Measurements from ENCODE around the gene CHRNA9. TPM values are rescaled to one million over a fixed set of nuclear protein-coding genes. Genes with fewer than 3 reads are reported as not detected.

CHRNA9 gene
- total and polyA plus RNA-seq, 12 donors = not detected

DNA sequence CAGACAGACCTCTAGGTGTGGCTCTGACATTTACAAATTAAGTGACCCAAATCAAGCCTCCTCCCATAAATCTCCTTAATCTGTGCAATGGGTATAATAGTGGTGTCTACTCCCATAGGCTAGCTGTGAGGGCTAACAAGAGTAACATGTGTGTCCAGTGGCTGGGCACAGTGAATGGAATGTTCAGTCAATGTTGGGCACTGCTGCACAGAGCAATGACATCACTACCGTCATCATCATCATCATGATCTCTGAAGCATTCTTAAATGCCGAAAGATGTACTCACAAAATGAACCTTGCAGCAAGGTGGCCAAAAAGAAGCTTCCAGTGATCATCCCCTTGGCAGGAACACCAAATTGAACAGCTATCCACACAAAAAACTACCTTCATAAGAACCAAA is 43.5 kb downstream of the CHRNA9 start:
- Histone ChIP-seq H3K9me3 (replicated peaks in 1 of 3) (no peaks in the 10 kb centered on the region), H3K4me3 (no peak overlapping the region), H3K27ac (no peak overlapping the region), H3K27me3 (no peaks in the 10 kb centered on the region), H3K36me3 (replicated peaks in 1 of 2) (no peaks in the 10 kb centered on the region), H3K4me1 (replicated peaks in 1 of 2) (no peaks in the 10 kb centered on the region)
- no peak for TF ChIP-seq POLR2A (IDR thresholded peaks at IDR 0.05)
- TF ChIP-seq, protein P1, sequence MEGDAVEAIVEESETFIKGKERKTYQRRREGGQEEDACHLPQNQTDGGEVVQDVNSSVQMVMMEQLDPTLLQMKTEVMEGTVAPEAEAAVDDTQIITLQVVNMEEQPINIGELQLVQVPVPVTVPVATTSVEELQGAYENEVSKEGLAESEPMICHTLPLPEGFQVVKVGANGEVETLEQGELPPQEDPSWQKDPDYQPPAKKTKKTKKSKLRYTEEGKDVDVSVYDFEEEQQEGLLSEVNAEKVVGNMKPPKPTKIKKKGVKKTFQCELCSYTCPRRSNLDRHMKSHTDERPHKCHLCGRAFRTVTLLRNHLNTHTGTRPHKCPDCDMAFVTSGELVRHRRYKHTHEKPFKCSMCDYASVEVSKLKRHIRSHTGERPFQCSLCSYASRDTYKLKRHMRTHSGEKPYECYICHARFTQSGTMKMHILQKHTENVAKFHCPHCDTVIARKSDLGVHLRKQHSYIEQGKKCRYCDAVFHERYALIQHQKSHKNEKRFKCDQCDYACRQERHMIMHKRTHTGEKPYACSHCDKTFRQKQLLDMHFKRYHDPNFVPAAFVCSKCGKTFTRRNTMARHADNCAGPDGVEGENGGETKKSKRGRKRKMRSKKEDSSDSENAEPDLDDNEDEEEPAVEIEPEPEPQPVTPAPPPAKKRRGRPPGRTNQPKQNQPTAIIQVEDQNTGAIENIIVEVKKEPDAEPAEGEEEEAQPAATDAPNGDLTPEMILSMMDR (IDR thresholded peaks at IDR 0.05) = no peak
- WGBS, 4 donors = 43 to 69% (median 56%) methylated on average over 2 of the region's 2 CpGs
- intact Hi-C loops (cut with DNase I) = no loop called here
- no peak for DNase-seq

DNA sequence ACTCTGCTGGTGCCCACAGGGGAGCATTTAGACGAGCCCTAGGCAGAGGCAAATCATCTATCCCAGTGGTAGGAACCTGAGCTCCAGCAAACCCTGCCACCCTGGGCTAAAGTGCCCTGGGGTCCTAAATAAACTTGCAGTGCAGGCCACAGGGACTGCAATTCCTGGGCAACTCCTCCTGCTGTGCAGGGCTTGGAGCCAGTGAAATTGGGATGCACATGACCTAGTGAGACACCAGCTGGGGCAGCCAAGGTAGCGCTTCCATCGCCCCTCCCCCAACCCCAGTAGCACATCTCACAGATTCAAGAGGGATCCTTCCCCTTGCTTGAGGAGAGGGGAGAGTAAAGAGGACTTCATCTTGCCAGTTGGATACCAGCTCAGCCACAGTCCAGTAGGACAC is 44.1 kb downstream of the CHRNA9 start:
- no peaks in the 10 kb centered on the region for H3K27me3 ChIP-seq
- H3K27ac ChIP-seq = no peak overlapping the region
- no peaks in the 10 kb centered on the region for H3K4me1 ChIP-seq (replicated peaks in 1 of 2)
- intact Hi-C loops (cut with DNase I) = no loop called here
- no peaks in the 10 kb centered on the region for H3K36me3 ChIP-seq (replicated peaks in 1 of 2)
- no peaks in the 10 kb centered on the region for H3K9me3 ChIP-seq (replicated peaks in 1 of 3)
- TF ChIP-seq POLR2A (IDR thresholded peaks at IDR 0.05) = no peak
- TF ChIP-seq, protein P1 (IDR thresholded peaks at IDR 0.05) = no peak
- no peak overlapping the region for H3K4me3 ChIP-seq
- WGBS, 4 donors = 43 to 78% (median 72%) methylated on average over 1 to 3 of the region's 3 CpGs
- DNase-seq = no peak

- no peaks in the 10 kb centered on the region for H3K27me3 ChIP-seq
- 73 to 88% (median 80%) methylated on average over 5 of the region's 5 CpGs for WGBS, 4 donors
- no peaks in the 10 kb centered on the region for H3K4me1 ChIP-seq (replicated peaks in 1 of 2)
Measured at GRCh38 chr4:40380647-40381046, 45.5 kb downstream of the CHRNA9 start.

GRCh38 chr4:40388239-40388638 is 53.1 kb downstream of the CHRNA9 start:
- H3K36me3 ChIP-seq (replicated peaks in 1 of 2) = no peaks in the 10 kb centered on the region
- H3K27me3 ChIP-seq = no peaks in the 10 kb centered on the region
- no peak overlapping the region for H3K4me3 ChIP-seq
- H3K9me3 ChIP-seq (replicated peaks in 1 of 3) = no peaks in the 10 kb centered on the region
- no peaks in the 10 kb centered on the region for H3K4me1 ChIP-seq (replicated peaks in 1 of 2)
- no peak overlapping the region for H3K27ac ChIP-seq
- no peak for DNase-seq
- intact Hi-C loops (cut with DNase I) = no loop called here
- TF ChIP-seq, protein P1 (IDR thresholded peaks at IDR 0.05) = no peak
- no peak for TF ChIP-seq POLR2A (IDR thresholded peaks at IDR 0.05)
- WGBS, 4 donors = 60 to 73% (median 68%) methylated on average over 6 of the region's 6 CpGs

More at GRCh38 chr4:40380647-40381046, 45.5 kb downstream of the CHRNA9 start:
- no peak for DNase-seq
- TF ChIP-seq, protein P1 (IDR thresholded peaks at IDR 0.05) = no peak
- no peak for TF ChIP-seq POLR2A (IDR thresholded peaks at IDR 0.05)
- Histone ChIP-seq H3K9me3 (replicated peaks in 1 of 3) (no peaks in the 10 kb centered on the region), H3K36me3 (replicated peaks in 1 of 2) (no peaks in the 10 kb centered on the region), H3K4me3 (no peak overlapping the region), H3K27ac (no peak overlapping the region)
- intact Hi-C loops (cut with DNase I) = no loop called here

All from adrenal gland (tissue), 12 donors.